Stimulated activated CD4-positive, alpha-beta T cell treated with anti-CD3 and anti-CD28 coated beads, Interleukin-15, amount 100 ng/mL, for 24 hours (primary cell): Measurements from ENCODE around the gene DHX16.
"Not testable (repeated sequence)": the region's sequence is repeated elsewhere in the genome, so short reads cannot be mapped to it uniquely, and the experiment has no call there.

Source experiments
- DNase-seq: peaks from one replicate; pipeline ENCODE4 v3.0.0-alpha.2; 2020

The DHX16 gene

DNA sequence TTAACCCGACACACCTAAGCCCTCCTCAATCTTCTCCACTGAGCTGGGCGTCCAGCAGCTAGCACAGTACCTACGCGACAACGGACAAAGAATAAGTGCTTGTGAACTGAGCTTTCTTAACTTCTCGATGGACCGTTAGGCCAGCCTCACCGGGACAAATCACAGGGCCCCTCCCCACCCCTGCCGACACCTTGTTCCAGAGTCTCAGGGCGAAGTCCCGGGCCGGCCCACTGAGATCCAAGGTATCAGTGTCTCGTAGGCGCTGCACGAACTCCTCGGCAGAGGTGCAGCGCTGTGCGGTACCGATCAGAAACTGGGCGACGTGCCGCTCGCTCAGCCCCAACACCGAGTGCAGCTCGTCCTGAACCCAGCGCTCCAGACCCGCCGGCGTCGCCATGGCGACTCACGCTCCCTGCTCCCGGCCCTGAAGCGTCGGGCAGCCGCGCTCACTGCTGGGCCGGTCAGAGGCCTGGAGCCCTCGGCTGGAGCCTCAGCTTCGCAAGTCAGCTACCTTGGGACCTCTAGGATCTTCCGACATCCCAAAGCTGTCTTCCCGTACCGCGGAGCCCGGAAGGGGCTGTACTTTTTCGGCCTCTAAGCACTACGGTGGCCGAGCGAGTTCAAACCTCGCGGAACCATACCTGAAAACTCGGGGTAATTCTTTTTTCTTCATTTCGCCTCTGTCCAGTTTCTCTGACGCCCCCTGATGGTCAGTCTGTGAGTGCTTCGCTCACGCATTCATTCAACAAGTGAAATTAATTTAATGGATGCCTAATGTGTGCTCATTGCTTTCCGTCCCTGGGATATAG is at the start of gene DHX16:
Gene DHX16 (minus strand): TSS at position 562 of the 809 bp plus-strand sequence. CDS start 165 bp downstream, at position 397.
- peak; percentile 94 for DNase-seq

DNA sequence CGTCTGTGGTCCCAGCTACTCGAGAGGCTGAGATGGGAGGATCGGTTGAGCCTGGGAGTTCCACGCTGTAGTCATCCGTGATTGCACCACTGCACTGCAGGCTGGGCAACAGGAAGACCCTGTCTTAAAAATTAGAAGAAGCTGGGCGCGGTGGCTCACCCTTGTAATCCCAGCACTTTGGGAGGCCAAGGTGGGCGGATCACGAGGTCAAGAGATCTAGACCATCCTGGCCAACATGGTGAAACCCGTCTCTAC is 49.1 kb upstream of the DHX16 start:
- peak; percentile 49 for DNase-seq

DNA sequence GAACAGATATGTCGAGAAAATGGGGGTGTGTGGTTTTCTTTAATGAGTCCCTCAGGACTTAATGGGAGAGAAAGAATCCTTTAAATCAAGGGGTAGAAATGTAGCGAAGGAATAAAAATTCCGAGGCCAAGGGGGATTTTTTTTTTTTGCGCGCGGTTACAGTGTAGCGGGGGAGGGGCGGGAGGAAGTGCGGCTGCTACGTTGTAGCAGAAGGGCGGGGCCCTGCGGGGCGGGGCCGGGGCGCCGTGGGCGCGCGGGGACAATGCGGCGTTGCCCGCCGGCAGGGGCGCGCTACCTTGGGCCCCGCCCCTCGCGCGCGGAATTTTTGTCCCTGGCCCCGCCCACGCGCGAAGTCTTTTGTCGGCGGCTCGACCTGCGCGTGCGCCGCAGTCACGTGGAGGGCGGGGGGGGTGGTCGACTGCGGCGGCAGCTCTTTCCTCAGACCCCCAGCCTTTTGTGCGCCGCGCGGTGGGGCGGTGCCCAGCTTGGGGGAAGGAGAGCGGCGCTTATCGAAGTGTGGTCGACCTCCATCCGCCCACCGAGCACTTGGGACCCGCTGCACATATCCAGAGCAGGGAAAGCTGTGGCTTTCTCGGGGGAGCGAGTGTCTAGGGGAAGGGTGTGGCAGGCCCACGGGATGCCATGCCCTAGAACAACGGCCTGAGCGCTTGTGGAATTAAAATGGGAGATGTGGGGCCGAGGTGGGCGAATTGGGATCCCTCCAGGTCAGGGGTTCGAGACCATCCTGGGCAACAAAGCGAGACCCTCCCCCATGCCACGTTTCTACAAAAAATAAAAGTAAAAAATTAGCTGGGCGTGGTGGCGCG is 48.6 kb upstream of the DHX16 start:
- DNase-seq = peak; percentile 97

DNA sequence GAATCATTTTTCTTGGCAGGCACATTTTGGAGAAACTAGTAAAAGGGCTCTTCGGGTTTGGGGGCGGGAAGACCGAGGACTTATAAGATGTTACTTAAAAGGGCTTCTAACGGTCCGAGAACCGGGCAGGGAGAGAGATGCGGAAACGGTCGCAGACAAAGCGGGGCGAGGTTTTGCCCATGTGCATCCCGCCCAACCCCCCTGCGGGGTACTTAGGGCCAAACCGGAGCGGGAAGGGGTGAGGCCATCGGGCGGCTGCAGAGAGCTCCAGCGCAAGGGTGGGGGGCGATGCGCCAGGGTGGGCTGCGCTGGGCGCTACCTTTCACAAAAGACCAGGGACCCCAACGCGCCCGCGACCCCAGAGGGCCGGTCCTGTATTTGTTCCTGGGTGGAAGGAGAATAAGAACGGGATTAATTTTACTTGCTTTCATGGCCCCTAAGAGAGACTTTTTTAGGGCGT is 48.0 kb upstream of the DHX16 start:
- peak; percentile 75 for DNase-seq

DNA sequence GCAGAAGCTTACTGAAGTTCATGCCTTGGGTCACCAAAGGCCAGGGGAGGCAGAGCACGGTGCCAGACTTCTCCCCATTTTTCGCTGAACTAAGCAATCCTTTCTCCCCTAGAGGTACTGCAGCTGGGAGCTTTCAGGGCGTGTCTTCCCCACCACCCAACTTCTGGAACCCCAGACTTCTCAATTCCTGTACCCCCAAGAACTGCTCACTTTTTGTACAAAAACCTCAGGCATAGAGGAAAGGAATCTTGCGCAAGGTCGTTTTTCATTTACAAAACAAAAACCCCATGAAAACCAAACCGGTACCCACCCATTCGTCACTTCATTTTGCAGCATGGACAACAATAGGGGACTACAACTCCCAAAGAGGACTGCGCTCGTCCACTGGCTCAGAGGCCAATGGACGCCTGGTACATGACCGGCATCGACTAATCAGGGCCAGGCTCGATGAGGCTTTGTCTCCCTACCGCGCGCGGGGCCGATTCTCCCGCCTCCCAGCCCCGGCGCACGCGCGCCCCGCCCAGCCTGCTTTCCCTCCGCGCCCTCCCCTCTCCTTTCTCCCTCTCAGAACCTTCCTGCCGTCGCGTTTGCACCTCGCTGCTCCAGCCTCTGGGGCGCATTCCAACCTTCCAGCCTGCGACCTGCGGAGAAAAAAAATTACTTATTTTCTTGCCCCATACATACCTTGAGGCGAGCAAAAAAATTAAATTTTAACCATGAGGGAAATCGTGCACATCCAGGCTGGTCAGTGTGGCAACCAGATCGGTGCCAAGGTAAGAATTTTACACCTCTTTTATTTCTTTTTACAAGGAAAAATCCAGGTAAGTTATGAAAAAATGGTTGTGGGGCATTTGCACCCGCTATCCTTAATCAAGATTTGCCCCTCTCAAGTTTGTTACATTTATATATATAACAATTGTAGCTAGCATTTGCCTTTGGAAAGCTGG is 47.3 kb upstream of the DHX16 start, which contains the start of gene TUBB:
Gene TUBB (plus strand): TSS at position 562 of the 947 bp plus-strand sequence. CDS start 155 bp downstream, at position 717.
- DNase-seq = peak; percentile 97

DNA sequence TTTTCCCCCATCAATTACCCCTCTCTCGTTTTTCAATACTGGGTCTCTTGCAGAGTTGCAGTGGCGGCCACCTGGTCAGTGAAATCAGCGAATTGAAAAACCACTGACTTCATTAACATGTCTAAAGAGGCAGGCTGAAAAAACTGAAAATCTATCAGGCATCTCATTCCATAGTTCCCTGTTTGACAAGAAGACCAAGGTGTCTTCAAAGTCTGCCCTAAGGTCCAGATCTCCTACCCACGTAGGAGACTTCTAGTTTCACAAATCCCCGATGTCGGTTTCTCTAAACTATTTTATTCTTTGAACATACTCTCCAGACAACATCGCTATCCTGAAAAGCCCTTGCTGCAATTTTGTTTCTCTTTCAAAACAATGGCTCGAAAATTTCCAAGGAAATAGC is 46.5 kb upstream of the DHX16 start:
- no peak for DNase-seq

DNA sequence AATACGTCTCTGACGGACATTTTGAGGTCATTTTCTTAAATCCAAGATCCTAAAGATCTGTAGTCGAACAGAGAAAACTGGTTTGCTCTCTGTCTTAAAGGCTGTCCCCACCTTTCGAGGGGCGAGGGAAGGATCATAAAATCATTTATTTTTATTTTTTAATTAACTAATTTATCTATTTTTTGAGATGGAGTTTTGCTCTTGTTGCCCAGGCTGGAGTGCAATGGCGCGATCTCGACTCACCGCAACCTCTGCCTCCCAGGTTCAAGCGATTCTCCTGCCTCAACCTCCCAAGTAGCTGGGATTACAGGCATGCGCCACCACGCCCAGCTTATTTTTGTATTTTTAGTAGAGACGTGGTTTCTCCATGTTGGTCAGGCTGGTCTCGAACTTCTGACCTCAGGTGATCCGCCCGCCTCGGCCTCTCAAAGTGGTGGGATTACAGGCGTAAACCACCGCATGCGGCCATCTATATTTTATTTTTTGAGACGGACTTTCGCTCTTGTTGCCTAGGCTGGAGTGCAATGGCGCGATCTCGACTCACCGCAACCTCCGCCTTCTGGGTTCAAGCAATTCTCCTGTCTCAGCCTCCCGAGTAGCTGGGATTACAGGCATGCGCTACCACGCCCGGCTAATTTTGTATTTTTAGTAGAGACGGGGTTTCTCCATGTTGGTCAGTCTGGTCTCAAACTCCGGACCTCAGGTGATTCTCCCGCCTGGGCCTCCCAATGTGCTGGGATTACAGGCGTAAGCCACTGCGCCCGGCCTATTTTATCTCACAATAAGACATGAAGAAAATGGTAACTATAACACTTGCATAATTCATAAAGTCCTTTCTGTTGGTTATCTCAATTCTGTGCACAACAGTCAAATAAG is 45.3 kb upstream of the DHX16 start:
- DNase-seq = not testable (repeated sequence)

DNA sequence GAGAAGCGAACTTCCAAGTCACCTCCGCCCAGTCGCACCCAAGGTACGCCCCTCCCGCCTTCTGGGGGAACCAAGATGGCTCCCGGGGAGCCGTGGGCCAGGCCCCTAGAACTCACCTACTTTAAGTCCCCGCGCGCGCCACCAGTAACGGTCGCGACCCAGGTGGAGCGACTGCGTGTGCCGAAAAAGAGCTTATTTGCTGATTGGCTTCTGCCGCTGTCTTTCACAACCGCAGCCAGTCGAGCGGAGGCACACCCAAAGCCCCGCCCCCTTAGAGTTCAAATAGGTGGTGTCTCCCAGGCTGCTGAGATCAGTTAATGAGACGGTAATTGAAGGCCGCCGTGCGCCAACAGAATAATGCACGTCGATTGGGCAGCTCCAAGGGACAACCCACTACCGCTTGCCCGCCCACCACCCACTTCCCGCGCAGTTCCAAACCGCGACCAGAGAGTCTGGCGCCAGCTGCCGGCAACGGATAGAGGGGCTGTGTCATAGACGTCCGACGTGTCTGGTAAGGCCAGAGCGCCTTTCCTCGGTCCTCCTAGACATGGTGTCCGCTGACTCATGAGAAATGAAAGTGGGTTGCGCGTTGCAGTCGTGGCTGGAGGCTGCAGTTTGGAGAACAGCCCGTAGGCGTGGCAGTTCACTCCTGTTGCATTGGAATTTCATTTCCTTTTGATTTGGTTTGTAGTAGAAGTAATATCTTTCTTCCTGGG is 44.5 kb upstream of the DHX16 start, which contains the start of gene MDC1:
Gene MDC1 (minus strand): TSS at position 153 of the 716 bp plus-strand sequence. CDS start 2,106 bp downstream, outside the sequence.
- peak; percentile 100 for DNase-seq

DNA sequence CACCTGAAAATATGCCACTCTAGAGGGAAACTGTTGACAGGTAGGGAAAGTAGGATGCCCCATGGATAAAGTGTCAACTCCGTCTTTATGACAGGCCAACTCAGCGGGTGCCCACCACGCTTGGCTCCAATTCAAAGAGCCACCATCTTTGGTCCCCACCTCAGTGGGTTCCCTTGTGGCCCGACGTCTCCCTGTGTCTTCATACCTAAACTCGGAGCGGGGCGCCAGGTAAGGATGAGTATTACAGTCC is 44.0 kb upstream of the DHX16 start:
- no peak for DNase-seq

DNA sequence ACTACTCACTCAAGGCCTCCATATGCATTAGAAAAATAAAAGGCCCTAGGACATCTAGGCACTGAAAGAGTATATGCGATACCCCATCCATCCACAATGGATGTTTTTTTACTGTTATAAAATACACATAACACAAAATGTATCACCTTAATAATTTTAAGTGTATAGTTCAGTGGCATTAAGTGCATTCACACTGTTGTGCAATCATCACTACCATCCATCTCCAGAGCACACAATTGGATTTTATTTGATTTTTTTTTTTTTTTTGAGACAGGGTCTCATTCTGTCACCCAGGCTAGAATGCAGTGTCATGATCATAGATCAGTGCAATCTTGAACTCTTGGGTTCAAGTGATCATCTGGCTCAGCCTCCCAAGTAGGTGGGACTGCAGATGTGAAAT is 41.5 kb upstream of the DHX16 start:
- no peak for DNase-seq

DNA sequence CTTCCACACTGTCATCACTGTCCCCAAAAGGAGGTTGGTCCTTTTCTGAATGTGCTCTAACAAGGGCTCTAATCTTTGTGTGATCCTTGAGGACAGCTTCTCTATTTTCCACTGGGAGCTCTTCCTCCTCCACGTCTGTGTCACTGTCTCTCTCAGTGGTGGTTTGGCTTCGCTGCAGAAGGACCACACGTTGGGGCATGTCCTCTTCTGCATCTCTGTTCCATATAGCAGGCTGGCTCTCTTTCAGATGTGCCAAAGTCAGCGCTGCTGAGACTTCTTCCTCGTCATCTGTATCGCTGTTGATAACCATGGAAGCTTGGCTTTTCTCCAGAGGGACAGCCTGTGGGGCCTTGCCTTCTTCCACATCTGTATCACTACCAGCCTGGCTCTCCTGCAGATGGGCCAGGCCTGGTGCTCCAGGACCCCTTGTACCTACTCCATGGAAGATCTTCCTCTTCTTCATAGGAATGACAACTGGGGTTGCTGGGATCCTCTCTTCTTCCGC is 39.7 kb upstream of the DHX16 start:
- DNase-seq = no peak

DNA sequence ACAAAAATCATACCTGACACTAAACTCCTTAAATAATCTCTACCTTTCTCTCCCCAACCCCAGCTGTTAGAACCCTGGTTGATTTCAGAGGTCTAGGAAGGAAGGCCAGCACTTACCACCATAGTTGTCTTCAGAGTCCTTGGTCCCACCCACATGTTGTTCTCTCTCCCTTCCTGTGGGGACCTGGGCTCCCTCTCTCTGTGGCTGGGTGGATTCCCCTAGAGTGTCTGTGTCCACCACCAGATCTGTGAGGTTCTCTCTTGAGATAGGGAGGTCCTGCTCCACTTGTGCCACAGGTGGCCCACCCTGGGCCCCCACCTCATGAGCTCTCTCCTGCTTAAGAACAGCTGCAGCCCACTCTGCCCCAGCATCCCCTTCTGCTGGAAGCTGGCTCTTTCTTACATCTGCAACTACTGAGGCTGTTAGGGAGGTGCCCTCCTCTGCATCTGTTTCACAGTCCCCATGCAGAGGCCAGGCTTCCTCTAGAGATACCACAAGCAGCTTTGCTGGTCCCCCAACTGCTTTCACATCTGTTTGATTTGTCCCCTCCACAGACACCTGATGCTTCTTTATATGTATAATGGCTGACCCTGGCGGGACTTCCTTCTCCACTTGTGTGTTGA is 39.1 kb upstream of the DHX16 start:
- no peak for DNase-seq

DNA sequence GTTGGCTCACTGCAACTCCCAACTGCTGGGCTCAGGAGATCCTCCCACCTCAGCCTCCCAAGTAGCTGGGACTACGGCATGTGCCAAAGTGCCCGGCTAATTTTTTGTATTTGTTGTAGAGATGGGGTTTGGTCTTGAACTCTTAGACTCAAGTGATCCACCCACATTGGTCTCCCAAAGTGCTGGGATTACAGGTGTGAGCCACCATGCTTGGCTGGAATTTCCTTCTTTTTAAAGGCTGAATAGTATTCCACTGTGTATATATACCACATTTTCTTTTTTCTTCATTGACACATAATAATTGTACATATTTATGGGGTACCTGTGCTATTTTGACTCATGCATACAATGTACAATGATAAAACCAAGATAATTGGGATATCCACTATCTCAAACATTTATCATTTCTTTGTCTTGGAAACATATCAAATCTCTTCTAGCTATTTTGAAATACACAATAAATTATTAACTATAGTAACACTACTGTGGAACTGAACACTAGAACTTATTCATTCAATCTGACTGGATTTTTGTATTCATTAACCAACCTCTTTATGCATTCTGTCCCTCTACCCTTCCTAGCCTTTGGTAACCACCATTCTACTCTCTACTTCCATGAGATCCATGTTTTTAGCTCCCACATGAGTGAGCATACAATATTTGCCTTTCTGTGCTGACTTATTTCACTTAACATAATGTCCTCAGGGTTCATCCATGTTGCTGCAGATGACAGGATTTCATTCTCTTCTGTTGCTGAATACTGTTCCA is 36.5 kb upstream of the DHX16 start:
- no peak for DNase-seq

DNA sequence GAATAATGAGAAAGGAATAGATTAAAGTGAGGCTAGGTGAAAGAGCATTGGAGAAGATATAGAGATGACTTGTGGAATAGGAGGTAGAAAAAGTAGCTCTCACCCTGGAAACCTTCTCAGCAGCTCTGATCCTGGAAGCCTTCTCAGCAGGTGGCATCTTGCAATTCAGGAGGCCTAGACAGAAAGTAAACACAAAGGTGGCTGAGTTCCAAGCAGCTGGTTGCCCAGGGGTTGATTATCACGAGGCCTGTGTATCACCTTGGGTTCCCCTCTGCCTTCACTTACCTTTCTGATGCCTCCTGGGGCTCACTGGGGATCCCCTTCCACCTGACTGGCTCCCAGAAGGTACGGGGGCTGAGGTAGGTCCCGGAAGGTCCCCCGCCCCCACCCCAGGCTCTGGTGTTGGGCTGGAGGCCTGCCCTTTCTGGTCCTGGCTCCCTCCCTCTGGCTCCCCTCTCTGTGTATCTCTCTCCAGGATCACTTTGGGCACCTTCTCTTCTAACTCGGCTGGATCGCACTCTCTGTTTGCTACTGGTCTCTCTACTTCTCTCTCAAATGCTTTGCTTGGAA is 34.6 kb upstream of the DHX16 start:
- DNase-seq = no peak

DNA sequence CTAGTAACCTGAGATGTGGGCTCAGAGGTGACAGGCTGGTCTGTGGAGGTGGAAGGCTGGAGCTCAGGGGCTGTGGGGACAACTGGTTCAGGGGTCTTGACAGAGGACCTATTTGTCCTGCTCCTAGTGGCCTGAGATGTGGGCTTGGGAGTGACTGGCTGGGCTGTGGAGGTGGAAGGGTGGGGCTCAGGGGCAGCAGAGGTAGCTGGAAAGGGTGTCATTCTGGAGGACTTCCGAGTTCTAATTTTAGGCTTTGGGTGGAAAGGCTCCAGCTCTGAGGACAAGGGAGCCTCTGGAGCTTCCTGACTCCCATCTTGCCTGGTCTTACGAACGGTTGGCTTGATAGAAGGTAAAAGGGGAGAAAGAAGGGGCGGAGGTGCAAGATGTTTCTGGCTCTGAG is 32.8 kb upstream of the DHX16 start:
- no peak for DNase-seq

DNA sequence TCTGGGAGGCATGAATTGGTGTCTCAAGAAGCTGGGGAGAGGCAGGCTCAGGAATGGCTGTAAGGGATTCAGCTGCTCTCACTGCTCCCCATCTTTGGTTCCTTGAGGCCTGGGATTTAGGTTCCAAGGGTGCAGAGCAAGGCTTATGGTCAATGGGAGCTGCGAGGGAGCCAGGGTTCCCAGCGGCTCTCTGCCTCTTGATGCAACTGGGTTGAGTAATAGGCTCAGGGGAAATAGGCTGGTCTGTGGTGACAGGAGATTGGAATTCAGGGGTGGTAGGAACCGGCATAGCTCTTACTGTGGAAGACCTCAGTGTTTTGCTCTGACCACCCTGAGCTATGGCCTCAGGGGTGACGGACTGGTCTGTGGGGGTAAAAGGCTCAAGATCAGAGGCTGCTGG is 31.0 kb upstream of the DHX16 start:
- DNase-seq = no peak

DNA sequence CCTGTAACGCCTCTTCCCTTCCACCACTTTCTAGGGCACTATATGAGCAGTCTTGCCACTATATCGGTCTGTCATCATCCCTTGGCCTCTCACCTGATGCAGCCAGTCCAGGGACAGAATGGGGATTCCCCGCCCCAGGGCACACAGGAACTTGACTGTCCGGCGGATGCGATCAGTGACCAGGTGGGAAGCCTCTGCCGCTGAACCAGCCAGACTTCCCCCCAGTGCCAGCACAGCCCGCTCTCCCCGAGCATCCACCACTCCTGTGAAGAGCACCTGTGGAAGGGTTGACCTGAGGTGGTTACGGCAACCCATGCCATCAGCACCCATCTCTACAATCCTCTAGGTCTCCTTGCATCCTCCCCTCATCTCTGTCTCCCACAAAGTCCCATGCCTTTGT is 30.2 kb upstream of the DHX16 start:
- DNase-seq = no peak

DNA sequence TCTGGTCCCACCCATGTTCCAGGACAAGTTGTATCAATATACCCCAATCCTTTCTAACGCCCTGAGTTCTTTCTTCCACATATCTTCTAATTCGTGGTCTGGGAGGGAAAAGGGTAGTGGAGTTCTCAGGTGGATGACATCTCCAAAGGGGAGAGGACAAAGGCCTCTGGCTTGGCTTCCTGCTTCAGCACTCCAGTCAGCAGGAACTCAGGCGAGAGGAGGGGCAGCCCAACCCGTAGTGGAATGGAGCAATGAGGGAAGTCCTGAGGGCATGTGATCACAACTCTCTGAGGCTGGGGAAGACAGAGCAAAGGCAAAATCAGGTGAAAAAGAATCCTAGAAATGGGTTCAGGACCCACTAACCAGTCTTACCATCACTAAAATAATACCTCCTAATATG is 27.5 kb upstream of the DHX16 start:
- no peak for DNase-seq

DNA sequence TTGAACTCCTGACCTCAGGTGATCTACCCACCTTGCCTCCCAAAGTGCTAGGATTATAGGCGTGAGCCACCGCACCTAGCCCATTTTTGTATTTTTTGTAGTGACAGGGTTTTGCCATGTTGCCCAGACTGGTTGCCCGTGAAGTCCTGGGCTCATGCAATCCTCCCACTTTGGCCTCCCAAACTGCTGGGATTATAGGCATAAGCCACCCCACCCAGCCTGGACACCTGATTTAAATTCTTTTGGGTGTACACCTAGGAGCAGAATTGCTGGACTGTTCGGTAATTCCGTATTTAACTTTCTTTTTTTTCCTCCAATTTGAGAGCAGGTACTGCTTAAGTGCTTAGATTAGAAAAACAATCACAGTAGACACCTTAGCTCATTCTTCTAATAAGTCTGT is 23.6 kb upstream of the DHX16 start:
- no peak for DNase-seq
